Left ventricle myocardium superior (tissue), 1 donor: Measurements from ENCODE around the gene POLR1C. TPM values are rescaled to one million over a fixed set of nuclear protein-coding genes. Genes with fewer than 3 reads are reported as not detected.
"Not testable (repeated sequence)": the region's sequence is repeated elsewhere in the genome, so short reads cannot be mapped to it uniquely, and the experiment has no call there.

Source experiments
- ATAC-seq: fragments of 200-7000 bp; cut with Tn5 transposase; one replicate; pipeline ENCODE4 v1.9.1; 2020; ENCODE audit warnings: mild to moderate bottlenecking, moderate library complexity
- DNase-seq: peaks from one replicate; pipeline ENCODE4 v3.0.0-alpha.2; 2020
- intact Hi-C: fragments of 100-400 bp; cut with micrococcal nuclease; formaldehyde crosslinking; loops from one replicate; pipeline ENCODE4 v1.11.0; 2022
- total RNA-seq: library from RNA; stranded (reverse); fragmentation: NEBNext Ultra II Directional; extraction: Animal tissue kit (Norgen Biotek cat#: 25700); gene quantifications from one replicate; pipeline ENCODE4 v1.2.1, GENCODE V29; 2021
- donor health status: DM: no; HTN: yes; CAD: no; lungs with severe emphysema.

The POLR1C gene
- total RNA-seq, 1 donor from 2014 or later, result 16.9 TPM

DNA sequence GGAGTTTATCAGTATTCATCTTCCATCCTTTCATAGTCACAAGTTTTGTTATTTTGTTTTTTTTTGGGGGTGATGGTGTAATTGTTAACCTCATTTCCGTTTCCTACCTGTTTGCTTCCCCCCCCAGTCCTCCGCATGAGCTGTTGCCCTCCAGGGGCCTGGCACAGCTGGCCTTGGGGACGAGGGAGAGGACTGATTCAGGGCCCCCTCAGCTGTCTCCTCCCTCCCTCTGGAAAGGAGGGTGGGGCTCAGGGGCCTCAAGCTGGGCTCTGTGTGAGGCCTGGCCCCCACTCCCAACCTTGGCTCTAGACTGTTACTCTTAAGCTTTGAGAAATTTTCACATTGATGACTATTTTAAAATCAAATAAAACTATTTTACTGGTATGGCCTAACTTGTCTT lies 10.7 kb upstream of the POLR1C start:
- ATAC-seq (no peak), DNase-seq (no peak)
- intact Hi-C loops, result loop anchor here (2.0 kb wide), 1 partner anchor 51 kb away; the partner anchor contains the start of gene DLK2

DNA sequence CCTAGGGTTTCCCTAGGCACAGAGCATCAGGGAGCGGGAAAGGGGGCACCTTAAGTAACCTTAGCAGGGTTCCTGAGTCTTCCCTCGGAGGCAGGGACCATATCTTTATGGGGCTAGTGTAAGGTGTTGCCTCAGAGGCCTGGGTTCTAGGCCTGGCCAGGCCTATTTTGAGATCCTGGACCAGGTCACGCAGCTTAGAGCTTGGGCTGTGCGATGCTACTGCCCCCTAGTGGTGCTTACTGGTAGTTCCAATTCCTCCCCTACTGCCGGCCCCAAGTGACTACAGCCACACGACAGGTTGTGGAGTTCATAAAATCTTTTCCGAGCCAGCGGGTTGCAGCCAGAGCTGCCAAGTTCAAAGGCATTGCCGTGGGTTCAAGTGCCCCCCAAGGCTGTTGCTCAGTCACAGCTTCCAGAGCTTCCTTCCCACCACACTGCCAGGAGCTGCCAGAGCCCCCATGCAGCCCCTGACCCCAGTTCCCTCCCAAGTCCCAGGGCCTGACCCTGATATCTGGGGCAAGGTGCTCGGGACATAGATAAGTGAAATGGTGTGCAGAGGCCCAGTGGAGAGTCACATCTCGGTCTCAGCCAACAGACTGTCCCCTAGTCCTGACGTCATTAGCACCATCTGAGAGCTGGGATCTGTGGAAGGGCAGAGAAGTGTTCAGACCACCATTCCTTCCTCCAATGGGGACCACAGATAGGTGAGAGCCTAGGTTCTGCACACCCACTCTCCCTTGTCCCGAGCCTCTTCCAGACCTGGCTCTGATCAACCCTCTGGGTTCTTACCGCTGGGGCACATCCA lies 10.0 kb upstream of the POLR1C start:
- intact Hi-C loops, result loop anchor here (2.0 kb wide), 1 partner anchor 52 kb away; the partner anchor contains the start of gene DLK2
- ATAC-seq (peak; percentile 46), DNase-seq (peak; percentile 75)

DNA sequence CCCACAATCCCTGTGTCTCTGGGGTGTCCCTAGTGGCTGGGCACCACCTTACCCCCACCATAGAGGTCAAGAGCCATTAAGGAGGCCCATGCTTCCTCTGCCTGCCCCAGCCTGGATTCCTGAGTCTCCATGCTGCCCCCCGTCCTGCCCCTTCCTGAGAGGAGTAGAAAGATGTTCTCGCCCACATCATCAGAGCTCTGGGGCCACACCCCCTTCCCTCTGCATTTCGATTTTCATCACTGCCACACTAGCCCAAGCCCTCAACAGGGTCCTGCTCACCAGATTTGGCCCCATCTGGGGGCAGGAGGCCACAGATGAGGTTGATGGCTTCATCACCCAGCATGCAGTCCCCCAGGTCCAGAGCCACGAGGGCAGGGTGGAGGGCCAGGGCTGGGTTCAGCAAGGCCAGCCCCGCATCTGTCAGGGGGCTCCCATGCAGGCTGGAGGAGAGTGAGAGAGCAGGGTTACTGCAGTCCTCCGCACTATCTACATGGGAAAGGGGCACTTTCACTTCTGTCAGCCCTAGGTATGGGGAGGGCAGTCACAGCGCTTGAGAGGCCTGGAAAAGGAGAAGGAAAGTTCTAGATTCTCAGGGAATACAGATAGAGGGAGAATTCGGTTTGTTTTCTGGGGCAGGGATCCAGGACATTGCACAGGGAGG lies 8.3 kb upstream of the POLR1C start:
- DNase-seq (no peak), ATAC-seq (no peak)
- intact Hi-C loops, result no loop called here

DNA sequence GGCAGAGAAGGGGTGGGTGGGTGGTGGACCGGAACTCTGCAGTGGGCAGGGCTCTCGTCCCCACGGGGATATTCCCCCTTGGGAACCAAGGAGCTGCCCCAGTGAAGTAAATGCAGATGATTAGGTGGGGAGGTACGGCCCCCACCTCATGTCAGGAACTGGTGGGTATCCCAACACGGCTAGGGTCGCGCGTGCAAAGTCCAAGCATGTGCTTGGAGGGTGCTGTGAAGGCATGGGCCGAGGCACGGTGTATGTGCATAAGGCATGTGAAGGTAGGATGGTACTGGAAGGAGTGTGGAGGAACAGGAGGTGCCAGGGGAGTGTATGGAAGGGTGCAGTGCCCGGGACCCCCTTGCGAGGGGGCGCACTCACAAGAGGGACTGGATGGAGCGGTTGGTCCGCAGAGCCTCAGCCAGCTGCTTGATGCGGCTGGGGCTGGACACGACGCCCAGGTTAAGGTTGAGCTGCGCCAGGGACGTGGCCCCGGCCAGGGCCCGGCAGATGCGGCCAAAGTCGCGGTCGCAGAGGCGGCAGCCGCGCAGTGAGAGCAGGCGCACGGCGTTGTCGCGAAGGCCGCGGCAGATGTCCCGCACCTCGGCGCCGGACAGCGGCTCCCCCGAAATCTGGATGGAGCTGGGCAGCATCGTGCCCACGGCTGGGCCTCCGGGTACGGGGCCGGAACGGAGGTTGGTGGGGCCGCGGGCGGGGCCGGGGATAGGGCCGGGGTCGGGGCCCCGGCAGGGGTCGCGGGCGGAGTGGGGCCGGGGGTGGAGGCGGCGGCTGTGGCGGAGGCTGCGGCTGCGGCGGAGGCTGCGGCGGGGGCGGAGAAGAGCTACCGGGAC lies 7.5 kb upstream of the POLR1C start:
- ATAC-seq, result no peak
- DNase-seq, result no peak
- intact Hi-C loops, result no loop called here

DNA sequence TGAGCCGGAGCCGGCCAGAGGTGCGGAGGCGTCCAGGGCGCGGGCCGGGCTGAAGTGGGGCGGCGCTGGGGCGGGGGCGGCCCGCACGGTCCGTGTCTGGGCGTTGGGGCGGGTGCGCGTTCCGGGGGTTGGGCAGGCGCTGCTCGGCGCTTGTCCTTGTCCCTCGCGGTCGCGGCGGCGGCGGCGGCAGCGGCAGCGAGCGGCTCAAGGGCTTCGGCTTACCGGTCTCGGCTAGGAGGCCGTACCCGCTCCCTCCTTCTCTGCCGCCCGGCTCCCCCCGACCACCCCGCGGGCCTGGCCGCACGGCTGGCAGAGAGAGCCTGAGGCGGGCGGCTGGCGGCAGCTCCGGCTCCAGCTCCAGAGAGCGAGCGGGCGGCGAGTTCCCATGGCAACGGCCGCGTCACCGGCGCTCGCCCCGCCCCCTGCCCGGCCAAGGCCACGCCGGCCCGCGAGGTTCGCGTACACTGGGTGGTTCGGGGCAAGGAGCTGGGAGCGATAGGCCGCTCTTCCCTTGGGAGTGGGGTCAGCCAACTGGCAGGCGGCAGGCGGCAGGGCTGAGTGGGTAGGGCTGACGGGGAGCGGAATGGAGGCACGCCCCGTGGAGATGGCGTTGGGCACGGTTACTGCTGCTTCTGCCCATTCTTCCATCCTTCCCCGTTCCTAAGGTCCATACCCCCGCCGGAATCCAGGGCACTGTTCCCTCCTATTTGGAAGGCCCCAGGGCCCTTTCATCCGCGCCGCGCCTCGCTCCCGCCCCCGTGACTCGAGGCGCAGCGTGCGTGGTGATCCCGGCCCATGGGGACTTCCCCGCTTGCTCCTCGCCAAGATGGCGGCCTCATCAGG lies 6.7 kb upstream of the POLR1C start, which contains the start of gene LRRC73:
LRRC73 (minus strand) TSS at position 363 of the 843 bp plus-strand sequence. CDS start 561 bp downstream, outside the sequence.
- intact Hi-C loops, result no loop called here
- DNase-seq, result peak; percentile 95
- peak; percentile 83 for ATAC-seq

DNA sequence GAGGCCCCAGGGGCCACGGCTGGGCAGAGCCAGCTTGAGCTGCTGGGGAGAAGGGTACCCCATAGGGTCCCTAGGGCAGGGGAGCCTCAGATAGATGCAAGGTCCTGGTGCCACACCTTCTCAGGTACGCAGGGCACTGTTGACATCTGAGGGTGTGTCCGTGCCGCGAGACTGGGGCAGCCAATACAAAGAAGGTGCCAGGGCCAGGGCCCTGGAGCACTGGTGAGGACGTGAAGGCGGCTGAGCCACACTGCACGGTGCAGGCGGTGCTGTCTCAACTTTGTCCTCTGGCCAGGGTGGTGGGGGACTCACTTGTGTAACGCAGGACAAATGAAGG lies 6.1 kb upstream of the POLR1C start:
- no peak for DNase-seq
- intact Hi-C loops, result no loop called here
- ATAC-seq, result peak; percentile 0

DNA sequence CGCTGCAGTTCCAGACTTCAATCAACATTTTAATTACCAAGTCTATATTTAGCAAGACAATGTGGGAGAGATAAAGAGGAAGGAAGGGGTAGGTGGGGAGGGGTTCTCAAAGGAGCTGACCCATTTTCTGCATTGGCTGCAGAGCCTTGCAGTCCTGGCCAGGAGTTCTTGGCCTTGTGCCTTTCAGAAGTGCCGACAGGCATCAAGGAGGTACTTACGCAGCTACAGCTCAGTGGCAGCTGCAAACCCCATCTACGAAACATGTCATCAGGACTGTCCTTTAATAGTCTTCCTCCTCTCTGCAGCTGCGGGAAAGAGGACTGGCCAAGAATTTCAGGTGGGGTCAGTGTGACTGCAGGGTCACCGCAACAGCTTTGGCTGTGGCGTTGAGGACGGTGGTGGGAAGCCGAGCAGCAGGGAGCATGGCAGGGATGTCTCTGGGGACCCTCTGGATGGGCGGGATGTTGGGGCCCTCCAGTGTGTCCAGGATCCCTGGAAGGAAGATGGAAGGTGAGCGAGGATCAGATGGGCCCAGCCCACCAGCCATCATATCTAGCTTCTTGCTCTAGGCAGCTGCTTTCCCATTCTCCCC lies 5.0 kb upstream of the POLR1C start:
- peak; percentile 76 for DNase-seq
- ATAC-seq, result peak; percentile 51
- intact Hi-C loops, result no loop called here

DNA sequence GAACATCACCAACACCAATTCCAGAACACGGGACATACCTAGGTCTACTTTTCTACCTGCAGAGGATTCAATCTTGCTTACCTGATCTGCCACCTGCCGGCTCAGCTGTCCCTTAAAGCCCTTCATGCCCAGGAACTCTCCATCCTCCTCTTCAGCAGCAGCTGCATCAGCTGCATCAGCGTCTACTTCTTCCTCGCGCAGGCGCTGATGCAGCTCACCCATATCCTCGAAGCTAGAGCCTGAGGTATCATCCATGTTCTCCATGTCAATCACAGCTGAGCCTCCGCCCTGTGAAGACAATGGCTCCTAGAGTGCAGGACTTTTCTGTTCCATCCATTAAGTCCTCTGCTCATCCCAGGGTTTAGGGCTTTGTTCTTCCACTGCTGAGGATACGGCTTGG lies 1.1 kb upstream of the POLR1C start:
- intact Hi-C loops, result no loop called here
- DNase-seq (no peak), ATAC-seq (no peak)

DNA sequence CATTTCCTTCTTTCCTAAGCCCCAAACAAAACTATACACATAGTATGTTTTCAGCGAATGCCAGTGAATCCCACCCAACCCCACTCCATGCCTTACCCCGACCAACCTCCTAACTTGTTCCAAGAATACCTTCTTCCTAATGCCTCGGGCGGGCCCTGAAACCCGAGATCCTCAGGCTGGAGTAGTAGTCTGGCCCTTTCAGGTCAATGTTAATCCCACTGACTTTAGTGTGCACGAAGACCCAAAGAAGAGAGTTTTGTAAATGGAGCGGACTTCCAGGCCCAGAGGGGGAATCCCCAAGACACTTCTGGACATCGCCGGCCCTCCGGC lies 557 bp upstream of the POLR1C start:
- intact Hi-C loops, result no loop called here
- DNase-seq (no peak), ATAC-seq (no peak)

DNA sequence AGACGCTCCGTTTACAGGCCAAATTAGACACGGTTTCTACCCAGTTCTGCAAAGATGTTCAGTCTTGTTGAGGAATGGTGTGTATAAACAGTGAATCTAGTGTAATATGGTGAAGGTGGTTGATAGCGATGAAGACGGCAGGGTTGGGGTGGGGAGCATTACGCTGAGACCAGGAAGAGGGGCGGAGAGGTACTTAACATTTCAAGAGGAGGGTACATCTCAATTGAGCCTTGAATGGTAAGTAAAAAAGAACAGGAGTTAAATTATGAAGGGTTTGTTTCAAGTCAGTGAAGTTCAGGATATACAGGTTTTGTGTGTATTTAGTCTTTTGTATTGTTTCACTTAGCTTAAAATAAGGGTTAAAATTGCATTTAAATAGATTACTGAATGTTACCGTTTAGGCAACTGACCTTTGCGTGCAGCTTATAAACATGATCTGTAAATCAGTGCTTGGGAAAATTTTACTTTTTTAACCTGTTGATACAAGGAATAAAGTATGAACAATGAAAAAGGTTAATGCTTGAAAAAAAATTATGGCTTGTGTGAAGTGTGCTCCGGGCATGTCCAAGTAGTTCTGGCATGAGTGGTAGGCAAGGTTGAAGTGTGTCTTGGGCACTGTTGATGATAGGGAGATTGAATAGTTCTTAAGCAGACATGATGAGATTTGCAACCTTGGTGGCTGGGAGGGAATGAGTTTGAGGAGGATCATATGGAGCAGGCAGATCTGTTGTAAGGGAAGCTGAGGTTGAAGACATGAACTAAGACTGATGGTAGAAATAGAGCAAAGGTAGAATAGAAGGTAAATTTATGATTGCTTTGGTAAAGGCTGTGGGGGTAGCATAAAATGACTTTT lies 842 bp downstream of the POLR1C start:
- intact Hi-C loops, result no loop called here
- ATAC-seq, result no peak
- no peak for DNase-seq

DNA sequence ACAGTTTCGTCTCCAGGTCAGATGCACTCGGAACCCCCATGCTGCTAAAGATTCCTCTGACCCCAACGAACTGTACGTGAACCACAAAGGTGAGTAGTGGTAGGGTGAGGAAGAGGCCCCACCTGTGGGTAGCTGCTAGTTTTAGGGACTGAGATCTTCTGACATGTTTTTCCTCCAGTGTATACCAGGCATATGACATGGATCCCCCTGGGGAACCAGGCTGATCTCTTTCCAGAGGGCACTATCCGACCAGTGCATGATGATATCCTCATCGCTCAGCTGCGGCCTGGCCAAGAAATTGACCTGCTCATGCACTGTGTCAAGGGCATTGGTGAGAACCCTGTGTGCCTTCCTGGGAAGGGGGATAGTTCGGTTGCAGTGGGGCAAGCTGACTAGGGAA lies 3.2 kb downstream of the POLR1C start:
- intact Hi-C loops, result no loop called here
- DNase-seq, result no peak
- ATAC-seq, result no peak

DNA sequence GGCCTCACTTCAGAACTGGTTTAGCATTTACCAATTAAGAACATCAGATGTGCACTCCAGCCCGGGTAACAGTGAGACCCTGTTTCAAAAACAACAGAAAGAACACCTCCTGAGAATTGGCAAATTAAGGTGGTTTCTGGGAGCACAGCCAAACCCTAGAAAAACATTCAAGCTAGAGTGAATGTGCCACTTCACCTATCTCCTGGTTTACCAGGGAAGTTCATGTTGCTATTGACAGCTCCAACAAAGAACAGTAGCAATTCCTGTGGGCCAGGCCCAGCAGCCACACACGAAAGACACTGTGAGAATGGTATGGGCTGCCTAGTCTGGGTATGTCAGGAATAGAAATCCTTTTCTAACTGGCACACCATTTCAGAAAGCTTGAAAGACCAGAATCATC lies 4.9 kb downstream of the POLR1C start:
- DNase-seq (no peak), ATAC-seq (peak; percentile 60)
- intact Hi-C loops, result no loop called here

DNA sequence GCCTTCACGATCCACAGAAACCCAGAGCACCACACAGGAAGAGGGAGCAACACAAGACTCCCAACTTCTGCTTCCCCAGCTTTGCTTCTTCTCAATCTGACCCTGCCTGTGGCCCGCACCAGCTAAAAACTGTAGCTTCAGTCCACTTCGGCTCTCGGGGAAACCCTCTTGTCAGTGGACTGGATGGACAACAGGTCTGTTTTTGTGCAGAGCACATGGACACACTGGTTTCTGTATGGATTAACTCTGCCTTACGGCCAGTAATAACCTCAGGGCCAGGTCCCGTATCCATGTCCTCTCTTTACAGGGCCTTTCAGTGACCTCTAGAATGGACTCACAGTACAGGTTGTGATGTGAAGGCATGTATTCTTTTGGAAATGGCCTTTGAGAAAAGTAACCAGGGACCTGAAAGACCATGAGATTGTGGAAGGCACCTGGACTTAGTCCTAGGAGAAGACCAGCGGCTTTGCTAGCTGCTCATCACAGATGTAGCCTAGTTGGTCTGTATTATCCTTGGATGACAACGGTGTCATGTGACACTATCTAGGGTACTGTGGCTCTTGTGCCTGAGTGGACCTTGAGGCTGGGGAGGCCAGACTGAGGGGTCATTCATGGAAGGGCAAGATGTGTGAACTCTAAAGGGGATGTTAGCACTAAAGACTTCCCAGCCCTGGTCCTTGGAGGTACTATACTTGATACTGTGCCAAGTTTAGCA lies 5.8 kb downstream of the POLR1C start:
- ATAC-seq (no peak), DNase-seq (no peak)
- intact Hi-C loops, result no loop called here

DNA sequence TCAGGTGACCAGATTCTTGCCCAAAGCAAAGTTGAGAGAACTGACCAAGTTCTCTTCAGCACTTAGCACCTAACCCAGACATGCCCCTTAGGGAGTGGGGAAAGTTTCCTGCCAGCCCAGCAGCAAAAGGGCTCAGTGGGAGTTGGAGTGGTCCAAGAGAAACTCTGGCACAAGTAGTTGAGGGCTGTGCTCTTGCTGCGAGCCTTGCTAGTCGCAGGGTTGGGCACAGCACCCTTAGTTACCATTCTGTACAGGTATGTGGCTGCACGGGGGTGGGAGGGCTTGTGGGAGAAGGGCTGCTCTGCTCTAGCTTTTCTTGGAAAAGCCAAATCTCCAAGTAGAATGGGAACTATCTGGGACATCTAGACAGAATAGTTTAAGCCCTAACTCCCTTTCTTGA lies 6.4 kb downstream of the POLR1C start:
- intact Hi-C loops, result no loop called here
- DNase-seq (no peak), ATAC-seq (no peak)

DNA sequence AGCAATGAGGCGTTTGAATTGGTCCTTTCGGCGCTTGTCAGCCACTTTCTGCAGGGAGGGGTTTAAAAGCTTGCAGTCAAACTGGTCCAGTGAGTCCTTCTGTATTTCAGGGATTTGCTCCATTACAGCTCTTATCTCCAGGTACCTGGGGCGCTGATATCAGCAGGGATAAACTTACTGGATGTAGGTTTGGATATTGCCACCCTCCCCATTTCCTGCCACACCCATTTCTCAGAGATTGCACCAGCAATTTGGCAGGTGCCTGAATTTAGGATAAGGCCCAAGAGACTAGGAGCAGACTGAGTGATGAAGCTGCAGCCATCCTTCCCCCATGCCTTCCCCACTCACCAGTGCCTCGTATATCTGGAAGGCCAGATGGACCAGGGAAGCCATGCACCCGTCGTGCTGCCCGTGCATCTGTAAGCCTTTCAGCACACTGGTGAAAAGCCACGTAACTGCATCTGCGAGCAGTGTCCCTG lies 7.6 kb downstream of the POLR1C start:
- no peak for ATAC-seq
- DNase-seq, result no peak
- intact Hi-C loops, result no loop called here

DNA sequence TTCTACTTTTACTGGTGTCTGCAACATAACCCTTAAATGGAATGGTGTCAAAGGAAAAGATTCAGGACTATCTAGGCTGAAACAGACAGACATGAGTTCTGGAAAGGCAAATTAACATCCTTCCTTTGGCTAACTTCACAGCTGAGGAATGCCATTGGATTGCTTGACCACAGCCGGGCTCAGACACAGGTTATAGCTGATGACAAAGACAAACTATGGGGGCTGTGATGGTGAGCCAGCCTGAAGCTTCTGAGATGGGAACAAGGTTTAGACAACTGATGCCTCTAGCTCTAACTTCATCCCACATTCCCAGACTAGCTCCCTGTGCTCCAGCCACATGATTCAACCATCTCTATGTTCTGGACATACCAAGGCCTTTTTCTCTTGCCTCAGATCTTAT lies 15.3 kb downstream of the POLR1C start:
- ATAC-seq (no peak), DNase-seq (no peak)
- intact Hi-C loops, result no loop called here

DNA sequence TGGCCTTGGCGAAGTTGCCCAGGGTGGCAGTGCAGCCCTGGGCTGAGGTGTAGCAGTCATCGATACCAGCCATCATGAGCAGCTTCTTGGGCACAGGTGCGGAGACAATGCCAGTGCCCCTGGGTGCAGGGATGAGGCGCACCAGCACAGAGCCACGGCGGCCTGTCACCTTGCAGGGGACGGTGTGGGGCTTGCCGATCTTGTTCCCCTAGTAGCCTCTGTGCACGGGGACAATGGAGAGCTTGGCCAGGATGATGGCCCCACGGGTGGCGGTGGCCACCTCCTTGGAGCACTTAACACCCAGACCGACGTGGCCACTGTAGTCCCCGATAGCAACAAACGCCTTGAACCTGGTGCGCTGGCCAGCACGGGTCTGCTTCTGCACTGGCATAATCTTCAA lies 22.1 kb downstream of the POLR1C start:
- intact Hi-C loops, ATAC-seq, DNase-seq: not testable (repeated sequence)
